Femur (tissue), 1 donor: ENCODE results near the gene HIPK2.

Experiments used
- DNase-seq: peaks from one replicate; pipeline ENCODE4 v3.0.0-alpha.2; 2017

HIPK2 gene

DNA sequence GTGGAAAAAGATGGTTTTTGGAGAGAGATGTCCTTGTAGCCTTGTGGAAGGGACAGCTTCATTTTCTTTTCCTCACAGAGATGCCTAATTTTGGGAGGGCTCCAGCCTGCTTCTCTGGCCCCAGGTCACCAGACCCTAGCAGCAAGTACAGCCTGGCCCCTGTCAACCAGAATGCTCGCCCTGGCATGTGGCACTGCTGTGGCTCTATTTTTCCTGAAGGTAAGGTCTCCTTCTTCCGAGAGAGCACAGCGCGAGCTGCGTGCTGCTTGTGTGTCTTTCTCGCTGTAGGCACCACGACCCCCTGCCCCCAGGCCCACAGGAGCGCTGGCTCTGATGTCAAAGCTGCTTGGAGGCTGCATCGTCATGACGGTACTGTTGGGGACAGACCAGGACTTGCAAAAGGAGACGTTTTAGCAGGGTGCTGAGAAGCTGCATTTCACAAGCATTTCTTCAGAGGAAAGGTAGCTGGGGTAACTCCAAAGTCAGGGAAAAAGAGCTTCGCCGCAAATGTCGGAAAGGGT, 195.6 kb downstream of the HIPK2 start:
- DNase-seq, result no peak

DNA sequence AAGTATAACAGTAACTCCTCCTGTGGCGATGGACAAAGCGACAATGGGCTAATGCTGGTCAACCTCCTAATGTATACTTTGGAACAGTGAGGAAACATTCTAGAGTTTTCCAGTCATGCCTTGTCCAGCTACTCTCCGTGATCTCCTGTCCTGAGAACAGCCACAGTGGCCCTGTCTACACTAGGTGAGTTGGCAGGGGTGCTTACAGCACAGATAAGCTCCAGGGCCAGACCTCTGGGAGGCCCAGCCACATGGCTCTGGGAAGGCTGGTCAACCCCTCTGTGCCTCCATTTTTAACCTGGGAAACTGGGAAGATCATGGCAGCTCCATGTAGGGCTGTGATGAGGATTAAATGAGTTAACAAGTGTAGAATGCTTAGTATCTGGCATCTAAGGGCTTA, 197.4 kb downstream of the HIPK2 start:
- DNase-seq, result no peak

DNA sequence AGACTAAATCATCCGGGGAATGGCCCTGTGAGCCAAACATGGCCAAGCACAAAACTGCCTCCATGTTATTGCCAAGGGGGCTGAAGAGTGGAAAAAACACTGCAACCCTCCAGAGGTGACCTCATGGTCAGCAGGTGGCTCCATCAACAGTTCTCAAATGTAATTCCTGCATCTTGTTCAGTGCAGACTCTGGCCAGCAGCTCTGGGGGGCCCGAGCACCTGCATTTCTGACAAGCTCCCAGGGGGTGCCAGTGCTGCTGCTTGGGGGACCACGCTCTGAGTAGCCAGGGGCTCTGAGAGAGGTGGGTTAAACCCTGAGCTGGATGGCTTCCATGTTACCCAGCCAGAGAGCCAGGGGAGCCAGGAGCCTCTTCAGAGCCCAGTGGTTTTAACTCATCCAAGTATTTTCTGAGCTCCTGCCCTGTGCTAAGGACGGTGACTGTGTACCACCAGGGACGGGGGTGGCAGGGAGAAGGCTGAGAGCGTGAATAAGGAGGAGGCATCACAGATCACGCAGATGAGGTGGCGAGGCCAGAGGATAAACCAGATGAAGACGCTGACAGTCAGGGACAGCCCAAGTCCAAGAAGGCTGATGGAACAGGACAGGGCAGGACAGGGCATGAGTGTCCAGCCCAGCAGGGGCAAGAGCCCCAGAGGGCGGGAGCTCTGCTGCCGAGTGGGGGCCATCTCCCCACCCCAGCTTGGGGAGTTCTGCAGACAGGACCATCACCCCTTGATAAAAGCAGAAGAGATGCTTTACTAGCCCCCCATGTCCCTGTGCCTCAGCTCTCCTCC, 201.4 kb downstream of the HIPK2 start:
- DNase-seq, result no peak

DNA sequence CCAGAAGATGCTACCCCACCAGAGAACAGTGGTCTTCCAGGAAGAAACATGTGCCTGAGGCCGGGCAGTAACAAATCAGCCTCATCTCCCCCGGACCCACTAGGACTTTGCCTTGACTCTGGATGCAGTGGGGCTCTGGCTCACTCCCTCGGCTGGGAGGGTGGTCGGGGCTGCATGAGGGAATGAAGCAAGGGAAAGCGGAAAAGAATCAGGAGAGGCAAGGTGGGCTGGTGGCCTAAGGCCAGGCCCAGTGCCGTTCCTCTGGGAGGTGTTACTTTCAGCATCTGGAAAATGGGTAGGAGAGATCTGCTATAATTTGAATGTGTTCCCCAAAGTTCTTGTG, 202.5 kb downstream of the HIPK2 start:
- DNase-seq, result no peak

DNA sequence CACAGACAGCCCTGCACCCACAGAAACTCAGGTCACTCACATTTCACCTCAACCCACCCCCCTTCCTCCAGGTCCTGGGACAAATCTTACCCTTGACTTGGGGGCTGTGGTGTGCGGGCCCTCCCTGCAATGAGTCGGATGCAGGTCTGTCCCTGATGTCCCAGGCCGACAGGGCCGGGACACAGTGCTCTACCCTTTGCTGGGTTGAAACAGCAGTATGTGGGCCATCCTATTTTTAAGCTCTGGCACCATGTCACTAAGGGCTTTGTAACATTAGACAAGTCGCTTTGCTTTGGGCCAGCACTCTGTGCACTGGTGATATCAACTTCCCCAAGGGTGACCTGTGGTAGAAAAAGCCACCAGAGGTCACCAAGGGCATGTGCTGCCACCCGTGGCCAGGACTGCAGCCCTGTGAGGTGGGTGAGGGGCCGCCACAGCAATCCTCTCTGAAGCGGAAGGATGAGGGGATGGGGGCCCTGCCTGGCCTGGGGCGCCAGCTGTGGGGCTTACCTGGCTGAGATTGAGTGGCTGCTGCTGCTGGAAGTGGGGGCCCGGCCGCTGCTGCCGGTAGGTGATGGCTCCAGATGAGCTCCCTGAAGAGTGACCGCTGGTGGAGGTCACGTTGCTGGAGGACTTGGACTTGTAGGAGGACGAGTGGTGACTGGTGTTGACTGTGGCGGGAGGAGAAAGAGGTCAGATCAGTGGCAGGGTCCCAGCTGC, 203.0 kb downstream of the HIPK2 start:
- DNase-seq, result no peak

DNA sequence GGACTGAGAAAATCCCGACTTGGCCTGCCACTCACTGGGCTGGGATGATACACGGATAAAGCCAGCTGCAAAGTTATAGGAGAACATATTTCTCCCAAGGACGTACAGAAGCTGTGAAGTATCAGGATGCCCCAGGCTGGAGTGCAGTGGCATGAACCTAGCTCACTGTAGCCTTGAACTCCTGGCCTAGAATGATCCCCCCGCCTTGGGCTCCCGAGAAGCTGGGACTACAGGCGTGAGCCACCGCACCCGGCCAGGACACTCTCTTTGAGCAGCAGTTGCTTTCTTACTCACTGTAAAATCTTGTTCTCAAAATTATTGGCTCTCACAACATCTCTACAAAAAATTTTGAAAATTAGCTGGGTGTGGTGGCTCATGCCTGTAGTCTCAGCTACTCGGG, 203.9 kb downstream of the HIPK2 start:
- no peak for DNase-seq

DNA sequence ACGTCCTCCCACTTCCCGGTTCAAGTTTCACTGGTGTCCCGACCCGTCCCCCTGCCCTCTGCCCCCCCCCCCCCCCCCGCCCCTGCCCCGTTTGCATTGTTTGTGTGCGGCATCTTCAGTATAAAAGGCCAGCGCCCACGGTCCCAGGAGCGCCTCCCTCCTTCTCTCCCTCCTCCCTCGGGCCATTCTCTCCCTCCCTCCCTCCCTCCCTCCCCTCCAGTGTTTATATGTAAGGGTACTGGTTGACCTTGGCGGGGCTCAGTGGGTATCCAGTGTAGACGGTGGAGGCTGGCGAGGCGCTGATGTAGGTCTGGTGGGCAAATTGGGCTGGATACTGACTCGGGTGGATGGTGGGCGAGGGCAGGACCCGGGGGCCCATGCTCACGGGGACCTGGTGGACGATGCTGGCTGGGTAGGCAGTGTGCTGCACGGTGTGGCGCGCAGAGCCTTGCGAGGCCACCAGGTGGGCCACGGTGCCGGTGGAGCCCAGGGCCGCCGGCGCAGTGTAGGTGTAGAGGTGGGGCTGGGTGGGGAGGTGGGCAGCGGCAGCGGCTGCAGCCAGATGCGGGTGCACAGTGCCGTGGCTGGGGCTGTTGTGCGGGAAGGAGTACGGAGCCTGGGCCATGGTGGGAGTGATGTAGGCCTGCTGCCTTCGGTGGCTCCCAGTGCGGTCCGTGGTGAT, 205.0 kb downstream of the HIPK2 start:
- no peak for DNase-seq

DNA sequence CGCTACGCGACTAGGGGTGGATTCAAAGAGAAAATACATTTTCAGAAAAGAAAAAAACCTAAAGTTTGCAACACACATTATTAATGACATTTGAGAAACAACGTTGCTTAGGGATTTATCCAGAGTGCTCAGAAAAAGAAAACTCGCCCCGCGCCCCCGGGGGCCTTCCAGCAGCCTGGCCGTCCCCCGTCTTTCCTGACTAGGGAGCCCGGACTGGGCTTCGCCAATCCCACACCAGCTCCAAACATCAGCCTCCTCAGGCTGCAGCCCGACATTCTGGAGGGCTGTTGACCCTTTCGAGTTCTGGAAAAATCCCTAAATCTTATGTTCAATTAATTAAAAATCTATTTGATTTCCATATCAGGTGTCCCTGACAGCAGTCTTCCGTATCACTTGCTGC, 205.7 kb downstream of the HIPK2 start:
- DNase-seq, result no peak

DNA sequence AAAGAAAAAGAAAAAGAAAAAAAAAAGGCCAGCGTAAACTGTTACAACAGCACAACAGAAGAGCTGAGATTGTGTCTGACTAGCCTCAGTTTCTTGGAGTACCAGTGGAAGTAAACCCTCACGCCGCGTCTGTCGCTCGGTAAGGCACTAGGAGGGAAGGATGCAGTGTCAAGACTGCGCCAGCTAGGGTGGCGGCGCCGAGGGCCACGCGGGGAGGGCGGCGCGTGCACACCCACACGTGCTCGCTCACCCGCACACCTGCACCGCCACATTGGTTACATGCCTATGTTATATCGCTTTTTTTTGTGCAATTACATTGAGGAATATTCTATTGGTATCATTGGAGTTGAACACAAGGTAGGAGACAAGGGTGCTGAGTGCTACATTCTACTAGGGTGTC, 206.1 kb downstream of the HIPK2 start:
- no peak for DNase-seq

DNA sequence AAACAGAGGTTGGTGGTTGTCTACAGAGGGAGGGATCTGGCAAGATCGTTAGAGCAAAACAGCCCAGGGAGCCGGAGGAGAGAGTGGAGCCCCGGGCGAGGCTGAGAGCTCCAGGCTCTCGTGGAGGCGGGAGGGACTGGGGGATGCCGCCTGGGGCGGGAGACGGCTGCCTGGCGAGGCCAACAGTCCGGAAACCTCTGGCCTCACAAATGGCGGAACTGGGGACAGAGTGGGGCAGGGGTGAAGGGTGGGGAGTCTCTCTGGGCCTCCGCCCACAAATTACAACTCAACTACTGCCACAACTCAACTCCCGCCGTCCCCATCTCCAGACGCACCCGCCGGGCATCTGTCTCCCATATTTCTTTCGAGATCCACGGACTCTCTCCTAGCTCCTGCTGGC, 206.6 kb downstream of the HIPK2 start:
- no peak for DNase-seq

DNA sequence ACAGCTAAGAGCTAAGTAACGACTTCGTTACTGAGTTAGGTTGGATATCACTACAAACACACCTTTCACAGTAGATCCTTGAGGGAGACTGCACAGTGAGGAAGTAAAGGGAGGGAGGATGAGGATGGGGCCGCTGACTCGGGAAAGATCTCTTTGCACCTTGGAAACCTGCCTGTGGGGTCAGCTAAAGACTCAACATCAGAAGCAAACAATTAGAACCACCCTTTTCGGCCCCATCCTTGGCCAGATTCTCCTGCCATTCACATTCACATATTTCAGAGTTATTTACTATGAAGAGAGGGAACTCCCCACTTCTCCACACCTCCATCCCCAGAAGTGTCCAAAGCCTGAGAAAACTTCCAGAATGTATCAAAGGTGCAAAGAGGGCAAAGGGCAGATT, 207.2 kb downstream of the HIPK2 start:
- no peak for DNase-seq

DNA sequence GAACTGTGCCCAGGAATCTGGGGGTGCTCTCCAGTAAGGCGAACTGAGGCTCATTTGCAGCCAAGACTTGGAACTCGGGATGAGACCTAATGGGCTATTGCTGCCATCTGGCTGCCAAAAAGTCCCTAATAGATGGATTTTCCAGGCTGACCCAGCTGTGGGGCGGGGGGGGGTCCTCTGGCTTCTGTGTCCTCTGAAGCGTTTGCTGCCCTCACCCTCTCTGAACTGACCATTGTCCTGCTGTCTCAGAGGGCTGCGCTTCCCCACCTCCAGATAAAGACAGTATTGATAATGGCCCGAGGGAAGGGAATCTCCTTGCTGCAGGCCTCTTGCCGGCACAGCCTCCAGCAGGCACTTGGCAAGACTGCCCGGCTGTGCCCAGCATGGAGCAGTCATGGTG, 207.7 kb downstream of the HIPK2 start:
- DNase-seq, result peak; percentile 41

DNA sequence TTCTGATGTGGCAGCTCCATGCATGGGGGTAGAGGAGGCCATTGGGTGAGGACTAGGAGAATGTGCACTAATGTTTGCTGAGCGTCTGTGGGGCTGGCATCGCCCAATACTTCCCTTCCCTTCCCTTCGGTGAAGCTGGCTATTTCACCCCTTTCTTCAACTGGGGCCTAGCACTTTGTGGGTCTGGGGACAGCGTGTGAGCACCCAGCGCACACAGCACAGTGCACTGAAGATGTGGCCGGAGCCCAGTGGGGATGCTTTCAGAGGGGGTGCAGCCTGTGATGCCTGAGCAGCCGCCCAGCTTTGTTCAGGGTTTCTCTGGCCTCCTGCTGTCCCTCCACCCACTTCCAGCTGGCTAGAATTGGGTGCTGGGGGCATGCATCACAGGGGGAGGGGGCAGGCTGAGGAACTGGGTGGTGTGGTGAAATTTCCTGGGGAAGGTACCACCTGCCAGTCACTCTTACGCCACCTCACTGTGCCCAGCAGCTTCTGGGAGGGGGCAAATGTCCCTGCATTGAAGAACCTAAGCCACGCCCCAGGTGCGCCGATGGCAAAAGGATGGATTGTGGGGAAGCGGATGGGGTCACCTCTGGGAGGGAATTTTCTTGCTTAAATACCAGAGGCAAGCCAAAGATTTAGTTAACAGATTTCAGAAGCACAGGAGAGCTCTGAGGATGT, 208.8 kb downstream of the HIPK2 start:
- DNase-seq, result no peak

DNA sequence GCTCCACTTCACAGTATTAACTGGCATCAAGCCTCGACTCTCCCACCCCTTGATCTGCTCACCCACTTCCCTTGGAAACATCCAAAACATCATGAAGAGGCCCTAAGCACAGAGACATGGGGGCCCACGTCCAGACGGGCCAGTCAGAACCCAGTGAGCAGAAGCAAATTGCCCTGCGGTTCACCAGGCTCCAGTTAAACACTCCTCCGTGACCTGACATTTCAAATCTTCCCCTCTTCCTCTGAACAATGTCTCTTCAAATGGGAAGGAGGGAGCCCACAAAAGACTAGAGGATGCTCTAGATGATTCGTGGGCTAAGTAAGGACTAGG, 209.5 kb downstream of the HIPK2 start:
- no peak for DNase-seq

DNA sequence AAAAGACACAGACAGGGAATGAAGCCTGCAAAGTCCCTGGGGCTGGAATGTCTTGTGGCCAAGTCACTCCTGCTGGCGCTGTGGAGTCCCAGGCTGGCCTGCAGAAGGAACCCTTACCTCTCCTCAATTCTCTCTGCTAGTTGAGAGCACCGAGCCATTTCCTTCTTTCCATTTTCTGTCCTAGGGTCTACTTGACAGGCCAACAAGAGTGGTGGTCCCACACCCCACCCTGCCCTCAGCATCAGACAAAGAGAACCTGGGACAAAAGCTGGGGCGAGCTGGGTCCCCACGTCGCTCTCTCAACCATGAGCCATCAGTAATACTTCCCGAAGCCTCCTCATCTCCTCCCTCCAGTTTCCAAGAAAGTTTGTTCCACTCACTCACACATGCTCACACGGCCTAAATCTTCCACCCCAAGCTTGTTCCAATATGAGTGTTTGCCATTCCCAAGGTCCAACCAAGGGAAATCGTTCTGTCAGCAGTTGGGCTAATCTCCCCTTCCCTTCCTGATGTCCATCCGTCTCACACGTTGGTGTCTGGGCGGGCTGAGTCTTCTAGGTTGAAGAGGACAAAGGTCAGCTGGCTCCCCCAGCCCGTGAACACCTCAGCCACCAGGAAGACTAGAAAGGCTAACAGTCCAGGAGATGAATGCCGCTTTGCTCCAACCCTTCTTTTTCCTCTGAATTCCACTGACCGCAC, 210.0 kb downstream of the HIPK2 start:
- DNase-seq, result no peak

DNA sequence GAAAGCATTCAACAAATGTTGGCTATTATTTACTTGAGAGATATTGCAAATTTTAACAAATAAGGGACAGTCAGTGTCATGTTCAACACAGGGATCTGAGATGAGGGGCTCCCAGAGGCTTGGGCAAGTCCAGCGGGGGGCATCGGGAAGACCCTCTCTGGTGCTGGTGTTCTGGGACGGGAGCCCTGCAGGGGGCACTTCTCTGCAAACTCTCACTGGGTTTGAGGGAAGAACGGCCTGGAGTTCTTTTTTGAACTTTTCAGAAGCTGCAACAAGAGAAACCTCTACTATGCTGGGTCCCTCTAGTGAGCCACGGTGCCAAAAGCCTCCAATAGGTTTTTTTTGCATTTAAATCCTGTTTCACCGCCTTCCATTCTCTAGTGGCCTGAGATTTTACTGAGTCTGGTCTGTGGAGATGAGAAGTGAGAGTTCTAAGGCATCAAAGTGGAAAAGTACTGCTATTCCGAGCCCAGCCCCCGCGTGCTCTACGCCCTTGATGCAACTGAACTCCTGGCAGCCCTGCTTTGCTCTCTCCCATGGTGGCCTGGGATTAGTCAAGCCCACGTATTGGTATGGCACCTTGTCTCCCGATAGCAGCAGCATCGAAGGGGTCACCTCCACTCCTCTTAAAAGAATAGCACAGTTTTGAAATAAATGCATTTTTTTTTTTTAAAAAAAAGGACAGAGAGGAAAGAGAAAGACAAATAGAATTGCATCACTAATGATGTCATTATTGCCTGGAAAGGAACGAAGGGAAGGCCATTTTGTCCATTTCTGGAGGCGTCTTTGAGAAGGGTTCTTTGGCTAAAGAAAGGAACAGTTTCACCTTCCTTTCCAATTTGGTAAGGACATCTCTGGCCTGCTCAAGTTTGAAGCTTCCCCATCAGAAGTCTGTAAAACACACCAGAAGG, 210.8 kb downstream of the HIPK2 start:
- DNase-seq, result no peak

DNA sequence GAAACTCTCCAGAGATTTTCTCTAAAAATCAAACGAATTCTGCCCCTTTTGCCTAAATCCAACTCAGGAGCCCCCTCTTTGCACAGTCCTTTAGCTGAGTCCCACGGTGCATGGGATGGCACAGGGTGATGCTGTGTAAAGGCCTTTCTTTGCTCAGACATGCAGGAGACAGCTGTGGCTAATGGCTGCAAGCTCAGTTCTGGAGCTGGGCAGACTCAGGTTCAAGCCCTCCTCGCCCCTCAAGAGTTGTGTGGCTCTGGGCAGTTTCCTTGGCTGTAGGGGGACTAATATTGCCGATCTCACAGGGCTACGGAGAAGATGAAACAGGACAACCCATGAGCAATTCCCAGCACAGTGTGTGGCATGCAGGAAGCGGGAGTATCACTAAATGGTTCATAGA, 211.7 kb downstream of the HIPK2 start:
- no peak for DNase-seq

DNA sequence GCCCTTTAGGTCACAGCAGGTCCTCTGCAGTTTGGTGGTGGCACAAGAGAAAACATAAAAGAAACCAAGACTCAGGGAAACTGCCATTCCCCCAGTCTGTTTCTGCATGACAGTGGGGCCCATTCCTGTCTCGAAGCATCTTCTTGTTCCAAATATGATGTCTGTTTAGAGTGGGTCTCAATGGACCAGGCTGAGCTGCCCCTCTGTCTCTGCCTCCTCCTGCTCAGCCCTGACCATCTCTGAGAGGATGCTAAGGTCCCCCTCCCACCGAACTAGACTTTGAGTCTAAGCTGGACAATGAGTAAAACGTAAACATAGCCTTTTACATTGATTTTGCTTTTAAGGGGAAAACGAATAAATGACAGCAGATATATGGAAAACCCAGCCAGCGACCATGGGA, 213.9 kb downstream of the HIPK2 start:
- DNase-seq, result no peak

DNA sequence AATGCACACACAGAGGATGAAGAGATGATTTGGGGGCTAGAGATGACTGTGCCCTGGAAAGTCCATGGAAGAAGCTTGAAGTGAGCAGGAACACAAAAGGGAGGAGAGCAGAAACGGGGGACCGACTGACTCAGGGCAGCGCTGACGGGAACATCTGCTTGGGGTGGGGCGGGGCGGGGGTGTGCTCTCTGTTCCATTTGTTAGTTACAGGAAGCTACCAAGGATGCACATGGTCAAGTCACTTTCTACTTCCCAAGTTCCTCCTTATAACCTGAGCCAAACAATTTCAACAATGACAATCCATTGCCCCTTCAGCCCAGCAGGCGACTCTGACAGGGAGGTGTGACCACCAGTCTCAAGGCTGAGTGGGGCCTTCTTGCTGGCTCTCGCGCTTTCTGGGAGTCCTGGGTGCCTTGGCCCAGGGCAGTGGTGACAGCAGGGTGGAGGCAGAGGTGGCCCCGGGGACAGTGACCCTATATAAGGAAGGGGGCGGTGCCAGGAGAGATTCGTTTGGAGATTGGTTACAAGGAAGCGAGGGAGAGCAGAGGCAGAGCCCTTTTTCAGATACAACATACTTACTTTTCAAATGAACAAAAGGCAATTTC, 214.7 kb downstream of the HIPK2 start:
- no peak for DNase-seq

DNA sequence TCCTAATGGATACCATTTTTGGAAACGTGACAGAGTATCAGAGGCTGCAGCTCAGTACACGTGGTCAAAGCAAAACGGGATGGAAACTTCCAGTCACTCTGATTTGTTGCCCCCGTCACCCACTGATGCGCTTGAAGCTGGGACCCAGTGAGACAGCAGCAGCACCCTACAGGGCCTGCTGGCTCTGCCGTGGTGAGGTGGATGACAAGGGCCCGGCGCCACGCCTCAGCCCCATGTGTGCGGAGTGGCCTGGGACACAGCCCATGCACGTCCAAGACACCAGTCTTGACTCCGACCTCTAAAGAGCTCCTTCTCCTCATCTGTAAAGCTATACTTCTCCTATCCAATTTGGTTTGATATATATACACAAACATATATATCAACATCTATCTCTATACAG, 215.3 kb downstream of the HIPK2 start:
- no peak for DNase-seq

DNA sequence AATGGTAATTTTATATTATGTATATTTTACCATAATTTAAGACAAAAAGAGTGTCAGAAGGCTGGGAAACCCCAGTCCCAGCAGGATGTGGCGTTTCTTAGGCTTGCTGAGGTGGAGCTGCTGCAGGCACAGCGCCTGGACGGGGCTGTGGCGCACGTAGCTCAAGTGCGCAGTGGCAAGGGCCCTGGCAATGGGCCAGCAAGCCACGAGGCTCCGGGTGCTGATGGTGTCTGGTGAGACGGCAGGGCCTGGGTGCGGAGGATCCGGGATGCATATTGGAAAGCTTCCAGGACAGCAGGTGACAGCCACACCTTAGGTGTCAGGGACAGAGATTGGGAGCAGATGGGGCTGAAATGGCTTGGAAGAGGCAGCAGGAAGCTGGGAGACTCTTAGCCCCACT, 217.1 kb downstream of the HIPK2 start:
- no peak for DNase-seq
